Testis (tissue), 2 donors: ENCODE results near the gene IRF3.

Source experiments
- CTCF ChIP-seq, 3 experiments: fragments of 450-650 bp in 2 of 3; fragments of 200-600 bp in 1 of 3; sonication (generic) in 1 of 3; IDR thresholded peaks; one replicate each; pipeline ENCODE4 v1.5.1; 2016 to 2019; ENCODE audit warnings: antibody characterized with exemption in 3 of 3, mild to moderate bottlenecking in 2 of 3, moderate library complexity in 1 of 3
- POLR2A ChIP-seq: fragments of 450-650 bp; IDR thresholded peaks from one replicate; pipeline ENCODE4 v1.6.1; 2017; ENCODE audit warnings: antibody characterized with exemption, mild to moderate bottlenecking, moderate library complexity

- TF ChIP-seq POLR2A (no peak), CTCF (IDR thresholded peaks at IDR 0.05) (no peak)
These were observed 19.1 kb downstream of the IRF3 start for GRCh38 chr19:49646586-49646985.
